Skin of body (tissue), 2 donors: ENCODE data around the gene CELF4. TPM values are rescaled to one million over a fixed set of nuclear protein-coding genes. Genes with fewer than 3 reads are reported as not detected.
A peak's percentile ranks its signal among the peaks of the same experiment; 100 is the strongest.

Source experiments
- DNase-seq: peaks from one replicate; lab custom pipeline; 2025; lab: John Stamatoyannopoulos, UW
- total RNA-seq: library from RNA; depleted of rRNA; stranded (reverse); fragments of >200 nt; gene quantifications from one replicate; pipeline ENCODE4 v1.2.3, GENCODE V29; 2014

CELF4 gene
- total RNA-seq, 1 donor from 2014 or later = 0.69 TPM

DNA sequence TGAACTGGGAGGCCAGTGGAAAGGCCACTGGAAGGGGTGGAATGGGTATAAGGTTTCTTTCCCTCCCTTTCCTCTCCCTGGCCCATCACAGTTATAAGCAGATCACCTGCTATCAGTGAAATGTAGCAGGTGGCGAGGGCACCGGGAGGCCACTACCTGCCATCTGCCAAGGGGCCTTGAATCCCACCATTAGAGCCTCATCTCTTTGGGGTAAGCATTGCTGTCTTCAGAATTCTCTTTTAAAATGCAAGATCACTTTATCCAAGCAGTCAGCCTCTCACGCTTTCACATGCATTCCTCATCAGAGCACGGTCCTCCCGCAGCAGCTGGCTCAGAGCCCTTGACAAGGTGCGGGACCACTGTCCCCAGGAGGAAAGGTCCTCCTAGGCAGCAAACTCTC, 268.5 kb downstream of the CELF4 start:
- DNase-seq = no peak

DNA sequence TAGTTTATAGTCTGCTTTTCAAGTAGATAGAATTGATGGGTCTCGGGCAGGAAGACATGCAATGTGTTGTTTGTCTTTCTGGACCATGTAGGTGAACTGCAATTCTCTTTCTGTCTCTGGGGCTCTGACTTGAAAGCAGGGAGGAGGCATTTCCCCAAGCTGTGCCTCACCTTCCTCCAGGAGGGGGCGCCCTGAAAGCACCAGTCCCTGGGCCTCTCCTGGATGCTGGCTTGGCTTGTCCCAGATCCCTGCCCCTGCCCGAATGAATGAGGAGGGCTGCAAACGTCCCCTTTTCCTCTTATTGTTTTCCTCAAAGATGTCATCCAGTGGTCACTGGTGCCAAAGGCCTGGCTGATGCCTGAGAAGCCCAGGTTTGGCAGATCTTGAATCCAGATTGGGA, 270.6 kb downstream of the CELF4 start:
- DNase-seq = no peak

DNA sequence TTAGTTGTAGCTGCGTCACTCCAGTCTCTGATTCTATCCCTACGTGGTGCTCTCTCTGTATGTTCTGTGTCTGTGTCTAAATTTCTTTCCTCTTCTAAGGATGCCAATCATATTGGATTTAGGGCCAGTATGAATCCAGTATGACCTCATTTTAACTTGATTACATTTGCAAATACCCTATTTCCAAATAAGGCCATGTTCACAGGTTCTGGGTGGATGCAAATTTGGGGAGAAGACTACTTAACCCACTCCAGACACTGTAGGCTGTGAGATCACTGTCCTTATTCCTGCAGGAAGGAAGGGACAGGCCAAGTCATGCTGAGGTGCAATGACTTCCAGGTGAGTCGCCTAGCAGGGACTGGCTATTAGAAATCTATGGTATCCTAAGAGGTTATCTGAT, 272.2 kb downstream of the CELF4 start:
- no peak for DNase-seq

DNA sequence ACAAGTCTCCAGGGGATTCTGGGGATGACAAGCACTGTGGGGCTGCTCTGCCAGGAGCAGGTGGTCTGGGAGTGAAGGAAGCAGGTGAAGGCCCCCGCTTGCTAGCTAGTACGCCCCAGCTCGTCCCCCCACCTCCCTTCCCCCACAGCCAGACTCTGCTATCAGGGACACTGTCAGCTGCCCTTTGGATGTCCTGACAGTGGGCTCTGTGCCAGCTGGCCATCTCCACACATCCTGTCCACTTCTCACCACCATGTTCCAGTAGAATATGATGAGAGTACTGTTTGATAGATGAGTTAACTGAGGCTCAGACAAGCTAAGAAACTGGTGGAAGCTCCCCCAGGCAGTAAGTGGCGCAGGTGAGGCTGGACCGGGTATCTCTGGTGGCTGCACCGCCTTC, 276.2 kb downstream of the CELF4 start:
- DNase-seq = no peak

DNA sequence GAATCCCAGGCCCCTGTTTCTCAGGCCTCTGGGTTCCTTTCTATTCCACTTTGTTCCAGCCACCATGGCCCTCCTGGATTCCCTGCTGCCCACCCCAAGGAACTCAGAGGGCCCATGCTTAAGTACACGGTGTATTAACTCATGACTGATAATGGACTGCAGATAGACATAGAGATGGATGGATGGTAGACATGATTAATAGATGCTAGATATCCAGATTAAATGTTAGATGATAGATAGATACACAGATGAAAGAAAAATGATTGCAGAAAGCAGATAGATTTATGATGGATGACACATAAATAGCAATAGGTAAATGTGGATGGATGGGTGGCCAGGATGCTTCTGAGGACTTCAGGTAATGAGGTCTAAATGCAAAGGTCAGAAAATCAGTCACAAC, 278.0 kb downstream of the CELF4 start:
- DNase-seq = no peak

DNA sequence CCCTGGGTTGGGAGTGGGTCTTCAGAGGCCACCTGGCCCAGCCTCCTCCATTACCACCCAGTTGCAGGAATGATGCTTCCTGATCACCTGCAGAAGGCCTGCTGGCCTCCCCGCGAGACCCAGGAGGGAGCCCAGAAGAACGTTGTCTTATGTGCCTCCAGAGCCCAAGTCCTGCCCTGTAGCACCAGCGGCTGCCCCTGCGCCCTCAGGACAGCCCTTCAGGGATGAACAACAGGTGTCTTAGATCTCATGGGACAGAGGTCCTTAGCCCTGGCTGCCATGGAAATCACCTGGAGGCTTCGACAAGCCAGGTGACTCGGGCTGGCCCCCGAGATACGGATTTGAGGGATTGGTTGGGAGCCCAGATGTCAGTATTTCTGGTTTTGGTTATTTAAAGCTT, 278.8 kb downstream of the CELF4 start:
- DNase-seq = no peak

DNA sequence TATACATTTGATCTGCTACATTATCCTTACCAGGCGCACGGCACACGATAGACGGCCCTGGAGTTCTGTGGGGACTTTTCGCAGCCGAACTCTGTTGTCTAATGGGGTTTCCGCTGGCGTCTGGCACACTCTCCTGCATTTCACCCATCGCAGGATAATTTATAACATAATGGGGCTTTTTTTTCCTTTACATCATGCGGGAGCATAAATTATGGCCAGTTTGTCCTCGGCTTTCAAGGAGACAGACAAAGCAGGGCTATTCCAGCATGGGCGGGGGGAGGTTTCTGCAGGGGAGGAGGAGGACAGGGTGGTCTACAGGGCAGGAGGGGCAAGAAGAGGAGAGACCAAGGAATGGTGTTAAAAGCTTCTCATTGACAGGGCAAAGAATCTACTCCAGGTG, 279.8 kb downstream of the CELF4 start:
- DNase-seq = no peak

DNA sequence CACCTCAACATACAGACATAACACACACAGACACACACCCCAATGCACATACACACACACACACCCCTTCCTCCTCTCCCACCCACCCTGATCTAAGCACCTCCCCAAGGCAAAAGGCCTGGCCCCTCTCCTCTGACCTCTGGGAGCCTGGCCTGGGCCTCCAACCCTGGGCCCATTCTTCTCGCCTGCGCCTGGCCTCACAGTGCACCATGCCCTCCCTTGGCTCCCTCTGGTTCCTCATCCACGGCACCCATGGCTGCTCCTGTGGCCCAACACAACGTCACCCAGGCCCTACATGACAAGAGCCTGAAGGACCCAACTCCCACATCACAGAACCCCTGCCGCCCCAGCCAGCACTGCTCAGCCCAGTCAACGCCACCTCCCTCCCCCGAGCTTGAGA, 281.3 kb downstream of the CELF4 start:
- no peak for DNase-seq

DNA sequence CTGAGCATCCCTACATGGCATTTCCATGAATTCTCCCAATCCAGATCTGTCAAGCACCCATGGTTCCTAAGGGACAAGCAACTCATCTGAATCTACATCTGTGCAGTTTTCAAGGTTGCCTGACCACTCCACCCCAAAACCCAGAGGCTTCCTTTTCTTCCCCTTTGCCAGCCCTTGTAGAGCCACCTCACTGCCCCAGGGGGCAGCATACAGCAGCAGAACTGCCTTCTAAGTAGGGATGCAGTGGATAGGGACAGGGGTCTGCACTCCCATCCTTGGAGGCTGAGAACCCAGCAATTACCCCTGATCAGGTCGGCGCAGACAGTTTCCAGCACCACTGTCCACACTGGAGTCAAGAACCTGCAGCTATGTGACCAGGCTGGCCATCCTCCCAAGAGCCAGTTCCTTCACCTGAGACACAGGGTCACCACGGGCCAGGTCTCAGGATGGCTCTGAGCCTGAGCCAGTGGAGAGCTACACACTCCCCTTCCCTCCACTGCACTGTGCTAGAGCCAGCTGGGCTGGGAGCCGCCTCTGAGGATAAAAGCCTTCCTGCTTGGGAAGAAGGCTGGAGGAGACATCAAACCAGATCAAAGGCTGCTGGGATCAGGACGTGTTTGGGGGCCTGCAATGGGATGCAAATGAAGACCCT, 283.1 kb downstream of the CELF4 start:
- DNase-seq = no peak

DNA sequence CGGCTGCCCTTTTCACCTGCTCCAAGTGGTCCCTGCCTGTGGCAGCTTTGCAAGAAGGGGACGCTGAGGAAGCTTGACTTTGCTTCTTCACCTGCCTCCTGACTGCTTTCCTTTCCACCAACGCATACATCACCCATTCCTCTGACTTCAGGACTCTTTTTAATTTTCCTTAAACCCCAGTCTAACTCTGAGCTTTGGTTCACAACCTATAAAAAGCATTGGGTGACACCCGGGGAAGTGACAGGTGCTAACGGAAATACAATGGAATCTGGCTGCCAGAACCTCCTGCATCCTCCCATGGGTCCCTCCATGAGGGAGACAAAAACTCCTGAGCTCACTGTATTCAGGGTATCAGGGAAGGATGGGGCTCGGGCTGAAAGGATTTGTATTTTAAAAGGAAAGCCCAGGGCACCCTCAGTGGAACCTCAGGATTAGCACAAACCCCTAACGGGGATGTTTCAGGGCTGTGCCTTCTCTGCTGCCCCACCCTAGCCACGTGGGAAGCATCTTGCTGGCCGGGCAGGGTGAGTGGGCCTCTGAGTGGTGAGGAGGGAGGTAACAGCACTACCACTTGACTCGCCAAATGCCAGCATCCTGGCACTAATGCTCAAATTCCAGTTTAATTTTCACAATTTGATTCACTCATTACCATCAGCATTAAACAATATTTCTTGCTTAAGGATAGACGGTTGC, 284.8 kb downstream of the CELF4 start:
- no peak for DNase-seq

DNA sequence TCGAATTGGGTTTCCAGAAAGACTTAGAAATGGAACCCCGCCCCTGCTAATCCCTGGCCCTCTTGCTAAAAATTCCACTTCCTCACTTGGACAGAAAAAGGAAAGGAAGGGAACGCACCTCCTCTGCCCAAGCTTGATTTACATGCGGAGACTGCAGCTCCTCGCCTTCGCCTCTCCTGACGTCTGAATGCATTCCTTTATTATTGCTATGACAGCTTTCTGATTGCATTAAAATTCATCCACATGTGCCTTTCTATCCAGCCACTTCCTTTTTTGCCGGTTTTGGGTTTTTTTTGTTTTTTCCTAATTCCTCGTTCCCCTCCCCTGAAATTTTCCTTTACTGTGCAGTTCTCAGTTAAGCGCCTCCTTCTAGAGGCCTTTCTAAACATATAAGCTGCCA, 287.8 kb downstream of the CELF4 start:
- DNase-seq = no peak

DNA sequence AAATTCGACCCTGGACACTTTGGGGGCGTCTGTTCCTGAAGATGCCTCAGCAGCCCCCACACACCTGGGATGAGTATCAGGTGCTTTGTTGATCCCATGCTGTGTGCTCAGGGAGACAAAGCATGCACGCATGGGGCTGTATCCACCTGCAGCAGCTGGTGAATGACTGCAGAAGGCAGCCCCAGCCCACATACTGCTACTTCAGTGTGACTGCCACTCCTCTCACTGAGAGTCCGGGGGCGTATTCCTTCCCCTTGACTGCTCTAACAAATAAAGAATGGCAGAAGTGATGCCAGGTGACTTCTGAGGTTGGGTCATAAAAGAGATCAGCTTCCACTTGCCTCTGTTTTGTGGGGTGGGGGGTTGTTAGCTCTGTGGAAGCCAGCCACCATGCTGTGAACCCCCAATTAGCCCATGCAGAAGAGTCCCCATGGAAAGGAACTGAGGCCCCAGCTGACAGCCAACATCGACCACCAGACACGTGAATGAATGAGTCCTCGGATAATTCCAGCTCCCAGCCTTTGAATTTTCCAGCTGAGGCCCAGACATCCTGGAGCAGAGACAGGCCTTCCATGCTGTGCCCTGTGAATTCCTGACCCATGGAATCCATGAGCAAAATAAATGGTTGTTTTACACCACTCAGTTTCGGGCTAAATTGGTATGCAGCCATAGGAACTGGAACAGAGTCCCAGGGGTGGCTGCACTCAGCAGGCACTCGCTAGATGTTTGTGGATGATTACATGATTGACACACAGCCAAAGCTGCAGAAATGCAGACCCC, 289.3 kb downstream of the CELF4 start:
- DNase-seq = no peak

DNA sequence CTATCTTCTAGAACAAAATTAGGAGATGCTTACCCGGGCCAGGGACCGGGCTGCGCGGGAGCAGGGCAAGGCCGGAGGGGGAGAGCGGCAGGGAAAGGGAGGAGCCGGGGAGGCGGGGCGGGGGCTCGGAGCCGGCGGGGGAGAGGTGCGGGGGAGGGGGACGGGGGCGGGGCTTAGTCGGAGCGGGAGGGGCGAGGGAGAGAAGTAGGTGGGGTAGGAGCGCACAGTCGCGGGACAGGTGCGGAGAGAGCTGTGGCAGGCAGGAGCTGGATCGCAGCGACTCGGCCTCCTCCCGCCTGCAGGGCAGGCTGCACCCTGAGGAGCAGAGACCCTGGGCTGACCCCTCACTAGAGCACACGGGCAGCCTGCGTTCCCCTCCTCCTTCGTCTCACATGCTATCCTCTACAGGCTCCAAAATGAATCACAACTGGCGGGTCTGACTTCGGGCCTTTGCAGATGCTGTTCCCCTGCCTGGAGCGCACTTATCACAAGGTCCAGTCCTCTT, 290.3 kb downstream of the CELF4 start:
- DNase-seq = no peak

DNA sequence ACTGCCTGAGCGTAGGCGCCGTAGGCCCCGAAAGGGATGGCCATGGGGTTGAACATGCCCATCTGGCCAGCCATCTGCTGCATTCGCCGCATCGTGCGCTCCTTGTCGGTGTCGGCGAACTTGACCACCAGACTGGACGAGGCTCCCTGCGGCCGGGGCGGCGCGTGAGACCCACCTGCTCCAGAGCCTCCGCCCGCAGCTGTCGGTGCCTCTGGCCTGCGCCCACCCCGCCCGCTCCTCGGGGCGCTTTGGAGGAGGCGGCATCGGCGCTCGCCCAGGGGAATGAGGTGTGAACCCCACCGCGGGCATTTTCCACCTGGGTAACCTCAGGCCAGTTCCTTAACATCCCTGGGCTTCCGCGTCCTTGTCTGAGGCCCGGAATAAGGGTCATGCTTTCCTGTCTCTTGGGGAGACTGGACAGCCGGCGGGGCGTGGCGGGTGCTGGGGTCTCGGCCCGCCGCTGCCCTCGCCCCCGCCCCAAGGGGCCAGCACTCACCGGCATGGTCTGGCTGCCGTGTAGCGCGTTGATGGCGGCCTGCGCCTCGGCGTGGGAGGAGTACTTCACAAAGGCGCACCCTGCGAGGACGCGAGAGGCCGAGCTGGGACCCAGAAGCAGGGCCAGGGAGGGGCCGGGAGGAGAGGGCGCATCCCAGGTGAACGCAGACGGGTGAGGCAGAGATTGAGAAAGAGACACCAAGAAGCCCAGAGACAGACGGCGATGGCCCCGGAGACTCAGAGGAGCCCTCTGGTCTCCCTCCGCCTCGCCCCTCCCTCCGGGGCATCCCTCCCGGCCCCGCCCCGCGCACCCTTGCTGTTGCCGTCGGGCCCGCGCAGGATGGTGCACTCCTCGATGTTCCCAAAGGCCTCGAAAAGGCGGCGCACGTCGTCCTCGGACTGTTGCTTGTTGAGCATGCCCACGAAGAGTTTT, 291.0 kb downstream of the CELF4 start:
- no peak for DNase-seq

DNA sequence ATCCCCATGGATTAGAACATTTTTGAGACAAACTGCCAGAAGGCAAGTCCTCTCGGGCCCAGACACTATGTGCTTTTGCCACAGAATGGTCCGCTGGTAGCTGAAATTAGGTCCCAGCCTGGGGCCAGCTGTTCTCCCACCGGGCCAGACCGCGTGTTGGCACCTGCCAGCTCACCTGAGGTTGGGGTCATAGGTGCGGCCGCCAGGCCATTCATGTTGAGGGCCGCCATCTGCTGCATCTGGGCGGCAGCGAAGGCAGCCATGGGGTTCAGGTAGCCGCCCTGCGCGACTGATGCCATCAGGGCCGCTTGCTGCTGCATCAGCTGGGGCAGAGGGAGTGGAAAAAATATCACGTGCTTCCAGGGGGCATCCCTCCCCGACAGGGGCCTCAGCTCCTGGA, 292.8 kb downstream of the CELF4 start:
- no peak for DNase-seq

DNA sequence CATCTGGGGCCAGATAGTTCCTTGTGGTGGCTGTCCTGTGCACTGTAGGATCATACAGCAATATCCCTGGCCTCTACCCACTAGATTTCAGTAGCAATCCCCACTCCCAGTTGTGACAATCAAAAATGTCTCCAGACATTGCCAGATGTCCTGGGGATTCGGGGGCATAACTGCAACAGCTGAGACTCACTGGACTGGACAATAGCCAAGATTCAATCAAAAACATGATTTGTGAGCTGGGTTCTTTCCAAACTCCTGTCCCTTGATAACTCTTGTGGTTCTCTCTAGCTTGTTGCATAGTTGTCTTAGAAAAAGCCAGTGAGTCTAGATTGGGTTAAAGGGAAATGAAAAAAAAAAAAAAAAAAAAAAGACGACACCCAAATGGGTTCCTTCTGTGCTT, 293.4 kb downstream of the CELF4 start:
- no peak for DNase-seq

DNA sequence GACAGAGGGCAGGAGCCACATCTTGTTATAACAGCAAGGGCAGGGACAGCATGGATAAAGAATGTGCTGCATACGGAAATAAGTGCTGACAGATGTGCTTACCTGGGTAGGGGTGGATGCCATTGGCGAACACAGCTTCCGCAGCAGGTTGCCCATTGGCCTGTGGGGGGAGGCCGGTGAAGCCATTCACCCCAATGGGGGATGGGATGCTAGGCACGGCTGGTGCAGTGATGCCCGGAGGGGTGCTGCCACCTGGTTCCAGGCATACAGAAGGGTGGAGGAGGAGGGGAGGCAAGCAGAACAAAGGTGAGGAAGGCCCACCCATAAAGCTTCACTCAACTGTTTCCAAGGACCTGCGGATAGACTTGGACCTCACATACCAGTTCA, 294.9 kb downstream of the CELF4 start:
- no peak for DNase-seq

DNA sequence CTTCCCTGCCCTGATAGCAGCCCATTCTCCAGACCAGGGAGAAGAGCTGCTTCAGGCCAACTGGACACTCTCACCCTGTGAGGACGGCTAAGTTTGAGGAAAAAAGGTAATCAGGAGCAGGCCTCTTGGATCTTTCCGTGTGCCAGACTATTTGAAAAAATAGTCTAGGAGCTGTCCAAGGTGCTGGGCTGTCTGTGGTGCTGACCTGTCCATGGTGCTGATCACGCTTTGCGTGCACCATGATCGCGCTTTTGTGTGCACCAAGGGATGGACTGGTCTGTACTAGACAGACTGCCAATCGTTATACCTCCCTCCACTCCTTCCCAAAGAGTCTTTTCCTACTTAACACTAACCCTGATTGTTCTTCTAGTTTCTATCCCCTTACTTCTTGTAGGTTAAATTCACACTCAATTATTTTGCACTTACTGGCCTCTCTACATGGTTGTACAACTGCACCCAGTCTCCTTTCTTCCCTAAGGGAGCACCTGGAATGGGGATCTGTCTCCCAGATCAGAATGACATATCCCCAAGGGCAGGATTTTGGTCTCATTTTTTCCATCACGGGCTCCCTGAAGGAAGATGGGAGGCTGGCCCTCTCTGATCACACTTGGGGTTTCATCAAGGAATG, 295.4 kb downstream of the CELF4 start:
- DNase-seq = peak; percentile 29

DNA sequence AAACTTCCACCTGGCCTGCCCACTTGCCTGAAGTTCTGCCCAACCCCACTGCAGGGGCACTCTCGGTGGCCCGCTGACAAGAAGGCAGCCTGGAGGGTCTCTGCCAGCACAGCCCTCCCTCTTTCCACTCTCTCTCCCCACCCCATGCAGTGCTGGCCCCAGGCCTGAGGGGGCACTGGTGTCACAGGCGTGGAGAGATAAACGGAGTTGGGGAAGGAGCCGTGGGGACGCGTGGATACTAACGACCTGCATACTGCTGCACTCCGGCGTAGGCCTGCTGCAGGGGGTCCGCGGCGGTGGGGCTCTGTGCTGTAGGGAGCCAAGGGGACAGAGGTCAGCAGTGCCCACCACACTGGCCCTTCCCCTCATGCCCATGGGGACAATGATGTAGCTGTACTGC, 299.3 kb downstream of the CELF4 start:
- no peak for DNase-seq

DNA sequence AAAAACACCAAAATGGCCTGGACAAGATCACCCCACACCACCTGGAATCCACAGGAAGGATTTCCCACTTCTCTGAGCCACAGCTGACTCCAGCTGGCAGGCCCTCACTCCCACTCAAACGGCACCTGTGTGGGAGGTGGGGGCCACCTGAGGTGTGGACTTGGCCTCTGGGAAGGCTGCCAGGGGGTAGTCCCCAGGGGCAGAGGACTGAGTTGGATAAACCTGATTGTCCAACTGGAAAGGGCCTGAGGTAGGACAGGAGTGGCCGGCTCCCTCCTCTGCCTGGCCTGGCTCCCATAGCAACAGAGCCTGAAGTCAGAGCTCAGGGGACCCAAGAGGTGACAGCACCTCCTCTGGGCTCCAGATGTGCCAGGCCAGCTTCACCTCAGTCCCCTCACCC, 300.2 kb downstream of the CELF4 start:
- DNase-seq = no peak

DNA sequence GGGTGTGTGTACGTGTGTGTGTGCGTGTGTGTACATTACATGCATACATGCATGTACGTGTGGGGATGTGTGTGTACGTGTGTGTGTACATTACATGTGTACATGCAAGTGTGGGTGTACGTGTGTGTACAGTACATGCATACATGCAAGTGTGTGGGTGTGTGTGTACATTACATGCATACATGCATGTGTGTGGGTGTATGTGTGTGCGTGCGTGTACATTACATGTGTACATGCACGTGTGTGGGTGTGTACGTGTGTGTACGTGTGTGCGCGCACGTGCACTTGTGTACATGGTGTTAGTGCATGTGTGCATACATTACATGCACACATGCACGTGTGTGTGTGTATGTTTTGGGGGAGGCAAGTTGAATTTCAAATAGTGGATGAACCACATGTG, 300.6 kb downstream of the CELF4 start:
- no peak for DNase-seq
